Lower leg skin (tissue), 3 donors: Measurements from ENCODE around the gene SEC24D.

Experiments
- CTCF ChIP-seq, 3 donors: fragments of 450-650 bp; IDR thresholded peaks; one replicate each; pipeline ENCODE4 v1.5.1; 2016; ENCODE audit warnings: antibody characterized with exemption in 3 of 3, mild to moderate bottlenecking in 3 of 3, moderate library complexity in 2 of 3
- POLR2A ChIP-seq, 2 donors: fragments of 450-650 bp; IDR thresholded peaks; one replicate each; pipeline ENCODE4 v1.6.1; 2016 to 2017; ENCODE audit warnings: antibody characterized with exemption in 2 of 2, mild to moderate bottlenecking in 1 of 2, moderate library complexity in 1 of 2

GRCh38 chr4:118772081-118772766, 63.7 kb downstream of the SEC24D start:
- TF ChIP-seq CTCF (IDR thresholded peaks at IDR 0.05) (no peak), POLR2A (IDR thresholded peaks at IDR 0.05) (no peak)
